Subcutaneous adipose tissue (tissue), 4 donors: ENCODE results near the gene ARHGEF28. TPM values are rescaled to one million over a fixed set of nuclear protein-coding genes. Genes with fewer than 3 reads are reported as not detected.

ENCODE experiments used
- total RNA-seq, 4 donors: library from RNA; depleted of rRNA; stranded (reverse); fragments of >200 nt; gene quantifications; one replicate each; pipeline ENCODE4 v1.1.0, GENCODE V29; 2016
- TF ChIP-seq, protein P1 (sequence below): fragments of 450-650 bp; IDR thresholded peaks from one replicate; pipeline ENCODE4 v1.5.1; 2016; ENCODE audit warnings: low read depth, mild to moderate bottlenecking, control low read depth, antibody characterized with exemption, moderate library complexity

The ARHGEF28 gene
- total RNA-seq, 4 donors from 2014 or later = 9.9 to 46.3 (median 17.3) TPM

DNA sequence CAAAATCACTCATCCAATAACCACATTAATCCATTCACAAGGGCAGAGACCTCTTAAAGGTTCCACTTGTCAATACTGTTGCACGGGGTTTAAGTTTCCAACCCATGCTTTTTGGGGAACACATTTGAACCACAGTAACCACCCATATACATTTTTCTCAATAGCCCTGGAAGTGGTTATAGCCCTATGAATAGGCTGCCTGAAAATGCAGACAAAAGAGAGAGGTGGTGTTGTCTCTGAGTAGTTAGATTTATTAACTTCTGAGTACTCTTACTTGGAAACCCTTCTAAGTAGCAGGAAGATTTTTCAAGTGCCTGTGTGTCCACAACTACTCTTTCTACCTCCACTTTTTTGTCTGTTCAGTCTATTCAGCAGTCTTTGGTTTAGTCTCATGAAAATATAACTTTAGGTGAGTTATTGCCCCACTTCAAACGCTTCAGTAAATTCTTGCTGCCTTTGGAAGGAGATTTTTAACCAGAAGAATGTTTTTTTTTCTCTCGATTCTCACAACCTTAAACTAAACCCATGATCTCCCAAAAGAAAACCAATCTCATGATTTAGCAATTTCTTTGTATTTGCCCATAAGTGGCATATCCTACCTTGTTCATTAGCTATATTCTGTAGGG is 42.6 kb downstream of the ARHGEF28 start:
- TF ChIP-seq, protein P1, sequence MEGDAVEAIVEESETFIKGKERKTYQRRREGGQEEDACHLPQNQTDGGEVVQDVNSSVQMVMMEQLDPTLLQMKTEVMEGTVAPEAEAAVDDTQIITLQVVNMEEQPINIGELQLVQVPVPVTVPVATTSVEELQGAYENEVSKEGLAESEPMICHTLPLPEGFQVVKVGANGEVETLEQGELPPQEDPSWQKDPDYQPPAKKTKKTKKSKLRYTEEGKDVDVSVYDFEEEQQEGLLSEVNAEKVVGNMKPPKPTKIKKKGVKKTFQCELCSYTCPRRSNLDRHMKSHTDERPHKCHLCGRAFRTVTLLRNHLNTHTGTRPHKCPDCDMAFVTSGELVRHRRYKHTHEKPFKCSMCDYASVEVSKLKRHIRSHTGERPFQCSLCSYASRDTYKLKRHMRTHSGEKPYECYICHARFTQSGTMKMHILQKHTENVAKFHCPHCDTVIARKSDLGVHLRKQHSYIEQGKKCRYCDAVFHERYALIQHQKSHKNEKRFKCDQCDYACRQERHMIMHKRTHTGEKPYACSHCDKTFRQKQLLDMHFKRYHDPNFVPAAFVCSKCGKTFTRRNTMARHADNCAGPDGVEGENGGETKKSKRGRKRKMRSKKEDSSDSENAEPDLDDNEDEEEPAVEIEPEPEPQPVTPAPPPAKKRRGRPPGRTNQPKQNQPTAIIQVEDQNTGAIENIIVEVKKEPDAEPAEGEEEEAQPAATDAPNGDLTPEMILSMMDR = no peak

DNA sequence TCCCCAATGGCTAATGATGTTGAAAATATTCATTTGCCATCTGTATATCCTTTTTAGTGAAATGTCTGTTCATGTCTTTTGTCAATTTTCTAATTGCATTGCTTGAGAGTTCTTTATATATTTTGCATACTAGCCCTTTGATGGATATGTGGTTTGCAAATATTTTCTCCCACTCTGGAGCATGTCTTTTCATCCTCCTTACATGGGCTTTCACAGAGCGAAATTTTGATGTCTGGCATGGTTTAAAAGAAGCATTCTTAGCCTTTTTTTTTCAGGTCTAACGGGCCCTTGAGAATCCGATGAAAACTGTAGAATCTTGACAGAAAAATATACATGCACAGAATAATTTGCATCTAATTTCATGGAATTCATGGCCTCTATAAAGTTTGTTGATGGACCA is 44.7 kb downstream of the ARHGEF28 start:
- TF ChIP-seq, protein P1 = no peak

DNA sequence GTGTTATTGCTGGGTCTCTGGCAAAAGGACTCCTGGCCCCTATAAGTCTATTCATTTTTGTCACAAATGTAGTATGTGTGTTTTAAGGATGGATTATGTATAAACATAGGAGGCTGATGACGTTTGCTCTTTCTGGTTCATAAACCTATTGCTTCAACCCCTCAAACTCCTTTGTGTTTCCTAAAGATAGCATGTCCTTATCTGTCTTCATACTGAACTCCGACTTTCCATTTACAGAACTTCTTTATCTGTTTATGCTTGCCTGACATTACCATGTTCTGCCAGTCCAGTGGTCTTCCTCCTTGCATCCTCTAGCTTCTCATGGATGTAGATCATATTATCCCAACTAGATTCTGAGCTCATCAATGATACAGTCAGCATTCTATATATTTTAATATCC is 46.1 kb downstream of the ARHGEF28 start:
- TF ChIP-seq, protein P1 = no peak

DNA sequence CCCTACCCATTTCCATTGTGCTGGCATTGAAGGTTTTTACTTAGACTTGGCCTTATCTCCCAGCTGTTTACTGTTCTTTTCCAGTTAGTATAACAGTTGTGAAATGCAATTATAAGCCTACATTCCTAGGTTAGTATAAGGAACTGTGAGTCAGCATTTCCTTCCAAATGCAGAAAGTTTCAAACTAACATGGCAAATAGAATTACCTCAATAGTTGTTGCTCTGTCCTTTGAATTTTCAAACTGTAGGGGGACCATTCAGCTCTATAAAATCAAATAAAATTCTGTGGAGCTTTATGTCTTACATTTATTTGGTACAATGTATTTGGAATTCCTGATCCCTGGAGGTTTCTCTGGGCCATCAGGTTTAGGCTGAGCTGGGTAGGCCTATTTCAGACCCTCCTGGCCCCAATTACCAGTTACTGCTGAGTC is 47.2 kb downstream of the ARHGEF28 start:
- TF ChIP-seq, protein P1 = no peak

DNA sequence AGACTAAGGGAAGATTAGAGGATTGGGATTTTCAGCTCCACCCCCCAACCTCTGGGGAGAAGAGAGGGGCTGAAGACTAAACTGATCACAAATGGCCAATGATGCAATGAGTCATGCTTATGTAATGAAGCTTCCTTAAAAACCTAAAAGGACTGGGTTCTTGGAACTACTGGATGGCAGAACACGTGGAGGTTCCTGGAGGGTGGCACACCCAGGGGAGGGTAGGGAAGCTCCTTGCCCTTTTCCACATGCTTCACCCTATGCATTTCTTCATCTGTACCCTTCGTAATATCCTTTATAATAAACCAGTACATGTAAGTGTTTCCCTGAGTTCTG is 48.6 kb downstream of the ARHGEF28 start:
- TF ChIP-seq, protein P1 = no peak

DNA sequence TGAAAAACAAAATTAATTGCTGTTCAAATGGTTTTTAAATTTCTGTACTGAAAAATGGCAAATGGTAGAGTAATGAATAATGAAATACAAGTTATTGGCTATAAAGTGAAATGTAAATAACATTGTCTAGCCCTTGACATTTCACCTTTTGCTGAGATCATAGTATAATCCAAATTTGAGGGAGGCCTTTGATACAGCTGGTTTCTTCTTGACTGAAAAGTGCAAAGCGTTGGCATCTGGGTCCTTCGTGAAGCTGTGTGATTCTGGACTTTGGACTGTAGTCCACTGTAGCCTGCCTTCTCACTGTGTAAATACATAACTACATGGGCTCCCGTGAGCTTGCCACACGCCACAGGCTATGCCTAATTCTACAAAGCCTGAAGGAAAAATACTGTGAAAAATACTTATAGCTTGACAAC is 52.3 kb downstream of the ARHGEF28 start:
- TF ChIP-seq, protein P1 = no peak

DNA sequence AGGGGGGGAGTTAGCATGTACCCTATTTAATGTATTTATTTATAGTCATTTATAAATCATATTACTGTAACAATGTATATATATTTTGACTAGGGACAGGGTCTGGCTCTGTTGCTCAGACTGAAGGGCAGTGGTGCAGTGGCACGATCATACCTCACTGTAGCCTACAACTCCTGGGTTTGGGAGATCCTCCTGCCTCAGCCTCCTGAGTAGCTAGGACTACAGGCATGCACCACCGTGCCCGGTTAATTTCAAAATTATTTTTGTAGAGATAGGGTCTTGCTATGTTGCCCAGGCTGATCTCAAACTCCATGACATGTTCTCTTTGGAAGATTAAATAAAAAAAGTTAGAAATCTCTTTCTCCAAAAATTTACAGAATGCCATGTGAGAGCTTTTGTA is 52.8 kb downstream of the ARHGEF28 start:
- TF ChIP-seq, protein P1 = no peak
